ACHN (cell line): ENCODE data around the gene CFAP107.
"Not testable (repeated sequence)": the region's sequence is repeated elsewhere in the genome, so short reads cannot be mapped to it uniquely, and the experiment has no call there.

Experiments
- DNase-seq: peaks from one replicate; pipeline ENCODE4 v3.0.0-alpha.2; 2015
- in situ Hi-C: cut with HindIII; loops from 2 replicates; pipeline ENCODE4 v1.10.0; 2017; ENCODE audit warnings: low sequenced_read_pairs, low pct_ligation_motif_present, low pct_unique_long_range_greater_than_20kb

The CFAP107 gene

GRCh38 chr1:12772520-12772919 lies 26.5 kb downstream of the CFAP107 start:
- in situ Hi-C loops = no loop called here
- no peak for DNase-seq

GRCh38 chr1:12773438-12773837 lies 27.4 kb downstream of the CFAP107 start, which contains the start of gene PRAMEF12:
Gene PRAMEF12 (plus strand): TSS chr1:12773738. CDS start chr1:12774868, 1,130 bp downstream.
- in situ Hi-C loops = no loop called here

DNA sequence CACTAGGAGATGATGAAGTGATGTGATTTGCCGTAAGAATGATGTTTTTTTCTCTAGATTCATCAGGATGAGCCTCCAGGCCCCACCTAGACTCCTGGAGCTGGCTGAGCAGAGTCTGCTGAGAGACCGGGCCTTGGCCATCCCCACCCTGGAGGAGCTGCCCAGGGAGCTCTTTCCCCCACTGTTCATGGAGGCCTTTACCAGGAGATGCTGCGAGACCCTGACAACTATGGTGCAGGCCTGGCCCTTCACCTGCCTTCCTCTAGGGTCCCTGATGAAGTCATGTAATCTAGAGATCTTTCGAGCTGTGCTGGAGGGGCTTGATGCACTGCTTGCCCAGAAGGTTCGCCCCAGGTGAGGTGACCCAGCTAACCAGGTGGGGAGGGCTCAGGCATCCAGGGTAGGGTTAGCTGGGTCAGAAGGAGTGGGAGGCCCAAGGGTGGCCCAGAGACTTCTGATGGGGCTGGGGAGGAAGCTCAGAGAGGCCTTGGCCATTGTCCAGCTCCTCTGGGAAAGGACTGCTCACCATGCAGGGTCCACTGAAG lies 28.9 kb downstream of the CFAP107 start:
- in situ Hi-C loops = no loop called here
- no peak for DNase-seq

More at GRCh38 chr1:12773438-12773837, 27.4 kb downstream of the CFAP107 start, which contains the start of gene PRAMEF12:
- DNase-seq = no peak

DNA sequence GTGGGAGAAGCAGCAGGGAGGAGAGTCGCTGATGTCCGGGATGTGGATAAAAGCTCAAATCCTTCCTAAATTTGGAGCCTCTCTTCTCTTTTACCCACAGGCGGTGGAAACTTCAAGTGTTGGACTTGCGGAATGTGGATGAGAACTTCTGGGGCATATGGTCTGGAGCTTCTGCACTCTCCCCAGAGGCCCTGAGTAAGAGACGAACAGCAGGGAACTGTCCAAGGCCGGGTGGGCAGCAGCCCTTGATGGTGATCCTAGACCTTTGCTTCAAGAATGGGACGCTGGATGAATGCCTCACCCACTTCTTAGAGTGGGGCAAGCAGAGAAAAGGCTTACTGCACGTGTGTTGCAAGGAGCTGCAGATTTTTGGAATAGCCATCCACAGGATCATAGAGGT lies 29.4 kb downstream of the CFAP107 start:
- no peak for DNase-seq
- in situ Hi-C loops = no loop called here

- no peak for DNase-seq
- in situ Hi-C loops = no loop called here
Observed at GRCh38 chr1:12776801-12777557, 31.0 kb downstream of the CFAP107 start.

DNA sequence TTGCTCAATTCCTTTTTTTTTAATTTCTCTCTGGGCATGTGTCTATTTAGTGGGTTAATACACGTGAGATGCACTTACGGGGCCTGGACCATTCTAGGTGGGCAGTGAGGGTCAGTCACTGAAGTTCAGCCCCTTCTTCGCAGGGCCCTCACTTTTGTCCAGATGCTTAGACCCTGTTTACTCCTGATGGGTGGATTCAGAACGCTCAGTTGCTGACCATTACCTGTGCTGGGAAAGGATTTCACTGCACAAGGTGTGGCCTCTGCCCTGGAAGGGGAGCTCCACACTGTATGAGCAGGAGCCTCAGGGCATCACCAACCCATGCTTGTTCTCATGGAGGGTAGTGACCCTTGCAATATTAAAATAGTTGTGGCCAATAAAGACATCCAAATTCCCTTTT lies 32.1 kb downstream of the CFAP107 start:
- in situ Hi-C loops = no loop called here
- no peak for DNase-seq

DNA sequence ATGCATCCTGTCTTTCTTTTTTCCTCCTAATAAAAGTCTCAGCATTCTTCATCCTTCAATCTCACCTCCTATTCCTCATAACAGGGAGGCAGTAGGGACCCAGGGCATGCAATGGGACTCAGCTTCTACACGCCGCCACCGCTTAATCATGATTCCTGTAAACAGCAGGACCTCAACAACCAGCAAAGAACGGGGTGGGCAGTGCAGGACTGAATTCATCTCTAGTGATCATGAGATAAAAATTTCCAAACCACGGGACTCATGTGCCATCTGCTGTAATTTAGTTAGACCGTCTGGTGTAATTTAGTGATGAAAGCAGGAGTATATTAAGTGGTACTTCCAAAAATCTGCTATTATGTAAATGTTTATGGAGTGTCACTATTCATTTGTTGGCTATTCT lies 32.9 kb downstream of the CFAP107 start:
- no peak for DNase-seq
- in situ Hi-C loops = no loop called here

- DNase-seq, in situ Hi-C loops: not testable (repeated sequence)
Observed at GRCh38 chr1:12781488-12781887, 35.5 kb downstream of the CFAP107 start.

DNA sequence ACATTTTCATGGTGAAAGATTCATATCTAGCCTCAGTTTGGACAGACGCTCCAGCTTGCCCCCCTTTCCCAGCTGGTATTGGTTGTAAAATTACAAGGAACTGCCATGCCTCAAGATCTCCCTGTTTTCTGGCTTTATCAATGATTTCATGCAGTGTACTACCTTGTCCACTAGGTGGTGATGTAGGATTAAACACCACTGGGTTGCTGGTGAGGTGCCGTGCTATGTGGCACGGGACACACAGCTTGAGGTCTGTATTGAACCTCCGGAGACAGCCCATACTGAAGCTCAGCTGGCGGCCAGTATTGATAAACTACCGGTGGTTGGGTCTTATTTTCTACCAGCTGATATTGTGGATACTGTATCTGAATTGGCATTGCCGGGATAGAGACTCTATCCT lies 37.8 kb downstream of the CFAP107 start:
- peak; percentile 5 for DNase-seq
- in situ Hi-C loops = not testable (repeated sequence)

DNA sequence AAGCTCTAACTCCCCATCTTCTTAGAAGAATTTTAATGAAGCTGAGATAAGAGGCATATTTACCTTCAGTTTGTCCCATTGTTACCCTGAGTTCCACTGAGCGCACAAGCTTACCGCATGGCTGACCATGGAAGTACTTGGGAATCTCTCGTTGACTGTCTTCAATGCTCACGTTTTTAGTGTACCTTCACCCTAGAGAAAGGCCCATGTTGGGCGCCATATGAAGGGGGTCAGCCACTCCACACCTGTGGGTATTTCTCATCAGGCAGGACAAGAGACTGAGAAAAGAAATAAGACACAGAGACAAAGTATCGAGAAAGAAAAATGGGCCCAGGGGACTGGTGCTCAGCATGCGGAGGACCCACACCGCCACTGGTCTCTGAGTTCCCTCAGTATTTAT lies 38.7 kb downstream of the CFAP107 start:
- DNase-seq, in situ Hi-C loops: not testable (repeated sequence)

DNA sequence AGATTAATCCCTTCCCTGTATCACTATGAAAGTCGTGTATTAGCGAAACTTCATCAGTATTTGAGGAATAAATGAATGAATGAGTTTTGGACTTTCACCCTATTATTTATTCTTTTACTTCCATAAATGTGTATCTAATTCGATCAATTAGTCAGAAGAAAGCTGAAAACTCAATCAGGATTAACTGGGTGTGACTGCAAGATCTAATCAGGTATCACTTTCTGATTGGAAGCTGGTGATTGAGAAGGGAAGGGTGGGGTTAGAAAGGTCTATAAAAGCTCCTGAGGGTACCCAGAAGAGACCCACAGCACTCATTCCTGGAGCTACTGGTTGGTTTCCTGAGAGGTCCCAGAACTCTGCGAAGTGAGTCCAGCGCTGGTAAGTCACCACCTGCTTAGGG lies 45.1 kb downstream of the CFAP107 start, which contains the start of gene PRAMEF1:
Gene PRAMEF1 (plus strand): TSS at position 301 of the 400 bp plus-strand sequence. CDS start 1,831 bp downstream, outside the sequence.
- in situ Hi-C loops, DNase-seq: not testable (repeated sequence)

DNA sequence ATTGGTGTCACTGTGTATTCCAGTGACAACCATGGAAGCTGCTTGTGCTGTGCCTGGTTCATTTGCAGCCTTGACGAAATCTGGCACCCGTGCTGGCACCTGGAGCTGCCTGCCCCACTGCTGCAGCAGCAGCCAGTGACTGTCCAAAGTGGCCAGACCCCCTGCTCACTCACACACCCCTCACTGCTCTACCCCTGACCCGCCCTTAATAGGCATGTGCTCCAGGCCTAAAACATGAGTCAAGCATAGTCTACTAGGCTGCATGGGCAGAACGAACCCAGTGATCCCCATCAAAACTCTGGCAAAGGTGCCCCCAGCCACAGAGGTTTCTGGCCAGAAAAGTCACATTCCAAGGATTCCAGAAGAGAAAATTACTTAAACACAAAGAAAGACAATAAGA lies 52.9 kb downstream of the CFAP107 start:
- no peak for DNase-seq
- in situ Hi-C loops = no loop called here

- in situ Hi-C loops = no loop called here
- DNase-seq = no peak
Observed at GRCh38 chr1:12799730-12800129, 53.7 kb downstream of the CFAP107 start.

DNA sequence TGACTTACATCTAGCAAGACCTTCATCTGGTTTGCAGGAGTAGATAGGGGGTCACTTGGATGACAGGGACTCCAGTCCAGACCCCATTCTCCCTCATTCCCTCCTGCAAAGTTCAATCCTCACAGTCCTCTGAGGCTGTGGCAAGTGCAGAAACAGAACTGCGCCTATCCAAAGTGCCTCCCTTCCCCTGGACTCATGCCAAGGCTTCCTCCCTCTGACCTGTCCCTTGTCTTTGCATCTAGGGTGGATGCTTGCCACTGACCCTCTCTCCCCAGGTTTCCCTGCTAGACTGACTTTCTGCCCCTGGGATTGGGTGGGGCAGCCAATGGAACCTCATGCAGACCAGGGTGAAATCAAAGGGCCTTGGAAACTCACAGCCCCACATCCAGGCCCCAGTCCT lies 63.9 kb downstream of the CFAP107 start:
- in situ Hi-C loops = no loop called here
- no peak for DNase-seq

DNA sequence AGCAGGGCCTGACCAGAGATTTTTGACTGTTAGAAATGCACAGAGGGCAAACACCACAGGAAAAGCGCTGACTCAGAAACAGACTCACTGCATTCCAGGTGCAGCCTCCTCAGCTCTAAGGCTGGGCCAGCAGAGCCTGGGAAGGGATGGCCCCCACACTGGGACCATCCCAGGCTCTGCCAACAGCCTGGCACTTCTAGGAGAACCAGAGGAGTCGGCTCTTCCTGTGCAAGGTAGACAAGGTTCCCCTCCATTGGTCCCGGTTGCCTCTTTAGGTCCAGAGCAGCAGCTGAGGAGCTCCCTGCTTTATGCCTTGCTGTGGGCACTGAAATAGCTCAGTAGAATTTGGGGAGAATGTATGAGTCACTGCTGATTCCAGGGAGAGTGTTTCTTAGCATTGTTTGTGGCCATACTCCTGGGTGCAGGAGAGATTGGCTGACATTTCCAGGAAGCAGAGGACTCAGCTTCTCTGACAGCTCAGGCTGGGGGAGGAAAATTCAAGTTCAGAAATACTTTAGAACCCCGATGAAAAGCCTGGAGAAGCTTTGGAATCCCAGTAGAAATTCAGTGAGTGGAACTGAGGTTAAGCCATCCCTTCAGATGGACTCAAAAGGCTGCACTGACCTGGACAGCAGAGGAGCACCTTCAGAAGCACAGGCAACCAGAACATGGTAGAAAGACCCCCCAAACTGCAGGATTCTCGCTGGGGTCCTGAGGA lies 64.8 kb downstream of the CFAP107 start:
- no peak for DNase-seq
- in situ Hi-C loops = no loop called here

DNA sequence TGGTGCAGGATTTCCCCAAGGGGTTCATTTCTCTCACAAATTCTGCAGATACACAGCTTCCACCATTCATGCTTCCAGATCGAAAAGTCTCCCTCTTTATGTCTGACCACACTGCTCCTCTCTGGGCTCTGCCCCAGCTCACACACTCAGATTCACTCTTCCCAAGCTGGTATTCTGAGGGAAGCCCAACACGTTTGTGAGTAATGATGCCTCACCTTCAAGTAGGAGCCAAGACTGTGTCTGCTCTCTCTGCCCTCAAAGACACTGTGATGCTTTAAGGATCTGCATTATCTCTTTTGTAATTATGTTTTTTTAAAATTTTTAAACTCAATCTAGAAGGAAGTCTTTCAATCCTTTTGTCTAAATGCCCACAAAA lies 65.4 kb downstream of the CFAP107 start:
- in situ Hi-C loops = no loop called here
- DNase-seq = no peak
